NCI-H2081 (cell line): ENCODE data around the gene GZMA.

Source experiments
- DNase-seq, 2 experiments: peaks; one replicate each; lab custom pipeline; 2025; lab: John Stamatoyannopoulos, UW

The GZMA gene

GRCh38 chr5:55110217-55110616 is 7.8 kb downstream of the GZMA start:
- no peak for DNase-seq

- no peak for DNase-seq
Measured at GRCh38 chr5:55113327-55113726, 10.9 kb downstream of the GZMA start.

- no peak for DNase-seq
Measured at GRCh38 chr5:55114061-55114460, 11.6 kb downstream of the GZMA start.

GRCh38 chr5:55123365-55123764 is 20.9 kb downstream of the GZMA start:
- DNase-seq: no peak

- no peak for DNase-seq
Measured at GRCh38 chr5:55134053-55134722, 31.7 kb downstream of the GZMA start.

- no peak for DNase-seq
Measured at GRCh38 chr5:55136521-55136920, 34.1 kb downstream of the GZMA start.

GRCh38 chr5:55140908-55141665 is 38.6 kb downstream of the GZMA start:
- peak; percentile 29 to 68 for DNase-seq

GRCh38 chr5:55141945-55142690 is 39.7 kb downstream of the GZMA start:
- DNase-seq: no peak

GRCh38 chr5:55143624-55144023 is 41.2 kb downstream of the GZMA start:
- DNase-seq: no peak

- DNase-seq: no peak
Measured at GRCh38 chr5:55146080-55146479, 43.6 kb downstream of the GZMA start.

- peak; percentile 63 to 76 for DNase-seq
Measured at GRCh38 chr5:55146543-55147151, 44.2 kb downstream of the GZMA start.

- DNase-seq: no peak
Measured at GRCh38 chr5:55149308-55149795, 46.9 kb downstream of the GZMA start.

- no peak for DNase-seq
Measured at GRCh38 chr5:55151923-55152842, 49.7 kb downstream of the GZMA start.

- no peak for DNase-seq
Measured at GRCh38 chr5:55154873-55155272, 52.4 kb downstream of the GZMA start.
